Measurements from ENCODE around the gene CALML3.
"Not testable (repeated sequence)": the region's sequence is repeated elsewhere in the genome, so short reads cannot be mapped to it uniquely, and the experiment has no call there.

Gene CALML3

GRCh38 chr10:5559022-5559421 lies 34.3 kb downstream of the CALML3 start:
- not testable (repeated sequence) for DNase-seq

- no peak for DNase-seq
Observed at GRCh38 chr10:5559642-5560141, 34.9 kb downstream of the CALML3 start.

- DNase-seq: no peak
Observed at GRCh38 chr10:5560142-5560816, 35.5 kb downstream of the CALML3 start.

- DNase-seq: no peak
Observed at GRCh38 chr10:5560817-5561703, 36.3 kb downstream of the CALML3 start.

- DNase-seq: no peak
Observed at GRCh38 chr10:5561704-5562645, 37.2 kb downstream of the CALML3 start.

- DNase-seq: no peak
Observed at GRCh38 chr10:5563321-5563961, 38.7 kb downstream of the CALML3 start.

- peak; percentile 75 for DNase-seq
Observed at GRCh38 chr10:5563991-5564536, 39.3 kb downstream of the CALML3 start.

GRCh38 chr10:5564537-5565204 lies 39.9 kb downstream of the CALML3 start:
- peak; percentile 57 for DNase-seq

- DNase-seq: no peak
Observed at GRCh38 chr10:5565205-5565545, 40.4 kb downstream of the CALML3 start.

- DNase-seq: no peak
Observed at GRCh38 chr10:5565671-5566581, 41.2 kb downstream of the CALML3 start.

GRCh38 chr10:5566614-5567013 lies 41.9 kb downstream of the CALML3 start:
- DNase-seq: peak; percentile 63

- no peak for DNase-seq
Observed at GRCh38 chr10:5567477-5567876, 42.7 kb downstream of the CALML3 start.

GRCh38 chr10:5568984-5569383 lies 44.2 kb downstream of the CALML3 start:
- DNase-seq: no peak

- no peak for DNase-seq
Observed at GRCh38 chr10:5569568-5569967, 44.8 kb downstream of the CALML3 start.

- DNase-seq: no peak
Observed at GRCh38 chr10:5570007-5570655, 45.4 kb downstream of the CALML3 start.

- DNase-seq: no peak
Observed at GRCh38 chr10:5570979-5571810, 46.4 kb downstream of the CALML3 start.

GRCh38 chr10:5571826-5572225 lies 47.1 kb downstream of the CALML3 start:
- no peak for DNase-seq

- no peak for DNase-seq
Observed at GRCh38 chr10:5573319-5573950, 48.7 kb downstream of the CALML3 start.
